ENCODE results near the gene RRAD.
A peak's percentile ranks its signal among the peaks of the same experiment; 100 is the strongest.
"Not testable (repeated sequence)": the region's sequence is repeated elsewhere in the genome, so short reads cannot be mapped to it uniquely, and the experiment has no call there.

RRAD gene

DNA sequence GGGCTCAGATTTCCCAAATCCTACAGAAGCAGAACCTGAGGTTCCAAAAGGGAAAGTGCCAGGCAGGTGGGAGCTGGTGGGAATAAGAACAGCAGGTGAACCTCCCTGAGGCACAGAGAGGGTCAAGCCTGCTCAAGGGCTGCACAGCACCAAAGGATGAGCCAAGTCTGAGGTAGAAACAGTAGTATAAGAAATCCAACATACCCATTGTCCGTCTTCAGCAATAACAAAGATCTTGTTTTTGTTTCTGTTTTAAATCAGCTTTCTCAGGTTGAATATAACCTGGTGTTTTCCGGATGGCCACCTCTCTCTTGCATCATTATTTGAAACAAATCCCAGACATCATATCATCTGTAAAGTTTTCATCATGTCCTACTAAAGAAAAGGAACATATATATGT, 25.1 kb upstream of the RRAD start:
- no peak for DNase-seq

- DNase-seq: no peak
These were observed 24.1 kb upstream of the RRAD start for GRCh38 chr16:66949472-66949871.

DNA sequence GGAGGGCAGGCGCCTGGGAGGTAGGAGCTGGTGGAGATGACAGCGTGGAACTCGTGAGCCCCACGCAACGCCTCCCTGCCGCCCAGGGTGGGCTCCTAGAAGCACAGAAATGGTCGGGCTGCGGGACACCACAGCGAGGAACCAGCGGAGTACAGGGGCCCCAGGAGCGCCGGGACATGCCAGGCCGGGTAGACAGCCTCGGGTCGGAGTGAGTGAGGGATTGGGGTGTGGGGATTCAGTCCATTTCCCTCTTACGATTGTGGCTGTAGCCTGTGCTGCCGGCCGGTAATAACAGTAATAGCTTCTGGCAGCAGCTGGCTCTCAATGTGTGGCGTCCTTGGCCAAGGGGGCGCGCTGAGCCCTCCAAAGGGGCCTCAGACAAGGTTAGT, 23.5 kb upstream of the RRAD start:
- DNase-seq: no peak

- no peak for DNase-seq
These were observed 22.9 kb upstream of the RRAD start for GRCh38 chr16:66948134-66948836.

DNA sequence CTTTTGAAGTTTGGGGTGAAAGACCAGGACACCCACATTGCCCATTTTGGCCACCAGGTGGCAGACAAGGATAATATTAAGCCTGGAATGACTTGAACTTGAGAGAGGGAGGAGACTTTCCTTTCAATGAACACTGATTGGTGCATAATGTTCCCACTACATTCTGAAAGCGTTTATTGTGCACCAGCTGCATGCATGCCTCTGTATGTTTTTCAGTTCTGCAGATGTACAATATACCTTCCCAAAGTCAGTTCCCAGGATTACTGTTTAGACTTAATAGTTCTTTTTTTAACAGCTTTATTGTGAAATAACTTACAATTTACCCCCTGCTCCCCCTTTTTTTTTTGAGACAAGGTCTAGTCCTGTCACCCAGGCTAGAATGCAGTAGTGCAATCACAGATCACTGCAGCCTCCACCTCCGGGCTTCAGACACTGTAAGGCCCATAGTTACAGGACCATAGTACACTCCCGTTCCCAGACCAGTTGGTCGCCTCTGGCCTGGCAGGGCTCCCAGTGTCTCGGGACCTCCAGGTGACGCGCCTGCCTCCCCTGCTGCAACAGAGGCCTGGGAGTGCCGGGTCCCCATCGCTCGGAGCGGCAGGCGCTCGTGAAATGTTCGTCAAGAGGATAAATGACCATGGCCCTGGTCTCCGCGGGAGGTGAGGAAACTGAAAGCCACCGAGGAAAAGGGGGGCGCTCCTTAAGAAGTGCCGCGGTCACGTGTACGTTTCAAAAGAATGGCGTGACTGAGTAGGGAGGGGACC, 22.1 kb upstream of the RRAD start:
- peak; percentile 72 for DNase-seq

GRCh38 chr16:66946974-66947301, 21.6 kb upstream of the RRAD start:
- DNase-seq: no peak

DNA sequence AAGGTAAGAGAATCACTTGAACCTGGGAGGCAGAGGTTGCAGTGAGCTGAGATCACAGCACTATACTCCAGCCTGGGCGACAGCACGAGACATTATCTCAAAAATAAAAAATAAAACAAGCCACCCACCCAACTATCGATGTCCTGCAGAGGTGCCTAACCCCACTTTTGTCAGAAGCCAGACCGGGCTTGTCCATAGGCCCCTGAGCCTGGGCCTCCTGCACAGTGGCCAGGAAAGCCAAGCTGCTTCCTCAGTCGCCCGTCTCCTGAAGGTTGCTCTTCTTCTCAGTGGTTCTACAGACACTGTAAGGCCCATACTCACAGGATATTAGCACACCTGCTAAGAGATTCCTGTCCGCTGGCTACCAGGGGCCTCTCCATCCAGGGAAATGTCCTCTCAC, 21.2 kb upstream of the RRAD start:
- DNase-seq: no peak

DNA sequence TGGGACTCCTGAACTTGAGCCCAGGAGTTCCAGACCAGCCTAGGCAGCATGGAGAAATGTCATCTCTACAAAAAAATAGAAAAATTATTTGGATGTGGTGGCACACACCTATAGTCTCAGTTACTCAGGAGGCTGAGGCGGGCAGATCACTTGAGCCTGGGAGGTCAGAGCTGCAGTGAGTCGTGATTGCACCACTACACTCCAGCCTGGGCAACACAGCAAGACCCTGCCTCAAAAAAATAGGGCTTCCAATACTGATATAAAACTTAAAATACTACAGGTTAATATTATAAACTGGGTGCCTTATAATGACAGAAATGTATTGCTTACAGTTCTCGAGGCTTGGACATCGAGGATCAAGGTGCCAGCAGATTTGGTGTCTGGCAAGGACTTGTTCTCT, 20.6 kb upstream of the RRAD start:
- no peak for DNase-seq

- not testable (repeated sequence) for DNase-seq
These were observed 19.6 kb upstream of the RRAD start for GRCh38 chr16:66944971-66945370.

- DNase-seq: no peak
These were observed 18.7 kb upstream of the RRAD start for GRCh38 chr16:66944054-66944441.

DNA sequence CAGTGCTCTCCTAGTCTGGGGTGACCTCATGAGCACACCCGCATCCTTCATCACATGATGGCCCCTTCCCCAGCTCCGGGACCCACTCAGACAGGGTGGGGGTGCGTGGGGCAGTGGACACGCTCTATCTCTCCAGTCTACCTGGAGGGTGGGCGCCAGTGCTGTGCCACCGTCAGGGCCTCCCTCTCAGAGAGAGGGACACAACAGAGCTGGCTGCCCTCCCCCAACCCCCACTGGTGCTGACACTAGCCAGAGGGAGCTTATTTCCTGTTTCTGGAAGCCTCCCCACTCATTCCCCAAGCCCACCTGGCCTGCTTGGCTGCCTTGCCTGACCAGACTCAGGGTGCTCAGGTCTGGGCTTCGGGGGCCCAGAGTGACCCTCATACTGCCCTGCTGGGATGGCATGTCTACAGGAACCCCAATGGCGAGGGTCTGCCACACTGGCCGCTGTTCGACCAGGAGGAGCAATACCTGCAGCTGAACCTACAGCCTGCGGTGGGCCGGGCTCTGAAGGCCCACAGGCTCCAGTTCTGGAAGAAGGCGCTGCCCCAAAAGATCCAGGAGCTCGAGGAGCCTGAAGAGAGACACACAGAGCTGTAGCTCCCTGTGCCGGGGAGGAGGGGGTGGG, 18.2 kb upstream of the RRAD start:
- no peak for DNase-seq

DNA sequence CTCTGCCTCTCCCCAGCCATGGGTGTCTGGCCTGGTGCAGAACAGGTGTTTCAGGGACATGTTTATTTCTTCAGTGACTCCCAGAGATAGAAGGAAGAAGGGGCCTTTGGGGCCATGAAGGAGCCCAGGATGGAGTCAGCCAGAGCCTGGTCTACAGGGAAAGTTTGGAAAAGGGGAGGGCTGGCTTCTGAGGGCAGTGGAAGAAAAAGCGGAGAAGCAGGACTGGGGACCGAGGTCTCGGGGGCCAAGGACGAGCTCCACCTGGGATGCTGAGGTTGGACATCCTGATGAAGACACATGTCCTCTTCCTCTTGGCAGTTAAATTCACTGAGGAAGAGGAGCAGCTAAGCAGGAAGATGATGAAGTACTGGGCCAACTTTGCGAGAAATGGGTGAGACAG, 17.6 kb upstream of the RRAD start:
- DNase-seq: no peak

DNA sequence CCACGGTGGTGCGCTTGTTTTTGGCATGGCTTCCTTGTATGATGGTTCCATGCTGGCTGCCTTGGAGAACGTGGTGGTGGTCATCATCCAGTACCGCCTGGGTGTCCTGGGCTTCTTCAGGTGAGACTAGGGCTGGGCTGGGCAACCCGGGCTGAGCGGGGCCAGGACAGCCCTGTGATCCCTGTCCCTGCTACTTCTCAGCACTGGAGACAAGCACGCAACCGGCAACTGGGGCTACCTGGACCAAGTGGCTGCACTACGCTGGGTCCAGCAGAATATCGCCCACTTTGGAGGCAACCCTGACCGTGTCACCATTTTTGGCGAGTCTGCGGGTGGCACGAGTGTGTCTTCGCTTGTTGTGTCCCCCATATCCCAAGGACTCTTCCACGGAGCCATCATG, 14.9 kb upstream of the RRAD start:
- no peak for DNase-seq

- DNase-seq: no peak
These were observed 14.0 kb upstream of the RRAD start for GRCh38 chr16:66939366-66939765.

GRCh38 chr16:66937725-66938337, 12.5 kb upstream of the RRAD start:
- DNase-seq: no peak

- no peak for DNase-seq
These were observed 11.7 kb upstream of the RRAD start for GRCh38 chr16:66936889-66937554.

- no peak for DNase-seq
These were observed 11.1 kb upstream of the RRAD start for GRCh38 chr16:66936462-66936861.

DNA sequence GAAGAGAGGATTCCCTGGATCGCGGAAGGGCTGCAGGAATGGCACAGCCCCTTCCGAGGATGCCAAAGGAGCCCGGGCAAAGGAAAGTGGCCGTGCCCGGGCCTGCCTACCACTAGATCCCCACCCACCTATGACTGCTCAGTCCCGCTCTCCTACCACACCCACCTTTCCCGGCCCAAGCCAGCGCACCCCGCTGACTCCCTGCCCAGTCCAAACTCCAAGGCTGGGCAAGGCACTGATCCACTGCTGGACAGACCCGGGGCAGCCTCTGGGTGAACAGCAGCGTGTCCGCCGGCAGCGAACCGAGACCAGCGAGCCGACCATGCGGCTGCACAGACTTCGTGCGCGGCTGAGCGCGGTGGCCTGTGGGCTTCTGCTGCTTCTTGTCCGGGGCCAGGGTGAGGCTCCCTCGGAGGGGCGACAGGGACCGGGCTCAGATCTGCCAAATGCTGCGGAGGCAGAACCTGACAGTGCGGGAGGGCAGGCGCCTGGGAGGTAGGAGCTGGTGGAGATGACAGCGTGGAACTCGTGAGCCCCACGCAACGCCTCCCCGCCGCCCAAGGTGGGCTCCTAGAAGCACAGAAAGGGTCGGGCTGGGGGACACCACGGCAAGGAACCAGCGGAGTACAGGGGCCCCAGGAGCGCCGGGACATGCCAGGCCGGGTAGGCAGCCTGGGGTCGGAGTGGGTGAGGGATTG, 10.1 kb upstream of the RRAD start, which contains the start of gene CES2:
TSS of gene CES2 (plus strand) at position 203 of the 698 bp plus-strand sequence. CDS start at position 323, 120 bp downstream.
- no peak for DNase-seq

GRCh38 chr16:66934839-66935313, 9.5 kb upstream of the RRAD start:
- not testable (repeated sequence) for DNase-seq

DNA sequence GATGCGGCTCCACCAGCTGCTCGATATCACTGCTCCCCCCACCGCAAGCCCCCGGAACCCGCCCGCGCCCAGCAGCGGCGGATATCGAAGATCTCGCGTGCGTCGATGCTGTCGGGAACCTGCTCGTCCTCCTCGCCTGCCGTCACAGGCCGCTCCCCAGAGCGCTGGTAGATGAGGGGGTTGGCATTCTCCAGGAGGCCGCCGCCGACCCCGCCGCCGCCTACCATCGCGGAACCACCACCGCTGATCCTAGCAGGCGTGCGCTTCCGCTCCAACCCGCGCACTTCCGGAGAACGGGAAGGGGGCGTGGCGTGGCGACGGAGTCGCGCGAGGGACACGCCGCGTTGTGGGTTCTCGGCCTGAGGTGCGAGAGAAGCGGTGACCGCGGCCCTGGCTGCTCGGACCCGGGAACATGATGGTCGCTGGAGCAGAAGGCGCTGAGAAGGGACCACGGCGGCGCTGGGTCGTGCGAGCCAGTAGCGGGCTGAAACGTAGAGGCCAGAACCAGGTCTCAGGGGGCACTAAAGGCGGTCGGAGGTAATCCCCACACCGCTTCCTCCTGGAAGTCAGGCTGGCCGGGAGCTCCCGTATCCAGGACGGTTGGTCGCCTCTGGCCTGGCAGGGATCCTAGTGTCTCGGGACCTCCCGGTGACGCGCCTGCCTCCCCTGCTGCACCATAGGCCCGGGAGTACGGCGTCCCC, 9.0 kb upstream of the RRAD start, which contains the start of gene CIAO2B:
TSS of gene CIAO2B (minus strand) at position 265 of the 701 bp plus-strand sequence. CDS start at position 227, 38 bp downstream.
- DNase-seq: peak; percentile 82

- DNase-seq: peak; percentile 50
These were observed 8.4 kb upstream of the RRAD start for GRCh38 chr16:66933776-66934137.

DNA sequence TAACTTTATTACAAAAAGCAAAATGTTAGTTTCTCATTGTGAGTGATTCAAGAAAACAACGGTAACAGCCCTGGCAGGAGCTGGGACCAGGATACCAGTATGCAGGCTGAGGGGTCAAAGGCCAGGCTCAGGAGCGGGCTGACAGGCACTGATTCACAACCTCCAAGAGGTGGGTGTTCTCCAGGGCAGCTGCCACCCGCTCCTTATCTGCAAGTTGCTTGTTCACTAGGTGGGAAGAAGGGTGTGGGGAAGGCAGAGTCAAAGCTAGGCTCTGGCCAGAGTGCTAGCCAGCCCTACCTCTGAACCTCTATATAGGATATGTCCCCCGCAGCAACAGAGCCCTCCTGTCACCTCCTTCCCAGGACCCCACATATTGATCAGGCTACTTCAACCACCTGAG, 6.7 kb upstream of the RRAD start:
- no peak for DNase-seq

All from activated CD4-positive, alpha-beta T cell treated with anti-CD3 and anti-CD28 coated beads for 1 hour (primary cell).